ENCODE measurements around the gene ANTXR1. TPM values are rescaled to one million over a fixed set of nuclear protein-coding genes. Genes with fewer than 3 reads are reported as not detected.

Gene ANTXR1
- total and polyA plus RNA-seq, 2 donors (not counting 3 experiments of a cell fraction or from before 2014, with no cell fraction given) = 4.2 to 17.3 TPM

DNA sequence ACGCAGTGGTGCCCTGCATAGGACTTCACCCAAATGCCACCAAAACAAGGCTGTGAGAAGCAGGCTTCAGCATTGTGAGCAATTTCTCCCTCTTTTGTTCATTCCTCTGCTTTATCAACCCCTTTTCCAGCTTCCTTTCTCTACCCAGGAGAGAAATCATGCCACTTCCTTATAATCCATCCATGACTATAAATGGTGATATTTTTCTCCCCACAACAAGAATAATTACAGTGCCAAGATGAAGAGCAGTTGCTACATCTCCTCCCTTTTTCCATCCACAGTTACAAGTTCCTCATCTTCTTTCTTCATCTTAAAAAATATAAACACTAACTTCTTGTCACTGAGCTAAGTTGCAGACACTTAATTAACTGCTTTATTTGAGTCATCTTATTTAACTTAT lies 167.2 kb downstream of the ANTXR1 start:
- no peak overlapping the region for H3K4me2 ChIP-seq (ENCODE audit: insufficient read depth, low read length)
- CTCF ChIA-PET = interaction anchor here (0.9 to 1.2 kb wide), 2 partner anchors 126 to 154 kb away, joined by 3 to 5 read pairs; no protein-coding TSS in a partner anchor
- no TSS peak for BruUV-seq (replicated peaks)
- H4K20me1 ChIP-seq (replicated peaks; ENCODE audit: control insufficient read depth, extremely low read depth, insufficient read depth, low read length) = no peaks in the 10 kb centered on the region
- intact Hi-C loops (cut with micrococcal nuclease) = no loop called here
- peaks cover 14% of the 10 kb centered on the region for H3K4me1 ChIP-seq (ENCODE audit: control insufficient read depth, extremely low read depth, insufficient read depth, low read length)
- no peaks in the 10 kb centered on the region for H3K79me2 ChIP-seq (ENCODE audit: control insufficient read depth, insufficient read depth, low read length)
- H2AFZ ChIP-seq (ENCODE audit: low read depth, low read length) = no peak overlapping the region
- no peaks in the 10 kb centered on the region for H3K27me3 ChIP-seq (ENCODE audit: control insufficient read depth in 2 of 2, insufficient read depth in 2 of 2, low read length in 2 of 2)
- POLR2A ChIA-PET = no interaction called here
- no peak overlapping the region for H3K27ac ChIP-seq (ENCODE audit: insufficient read depth, low read depth, low read length)
- DNase-seq (ENCODE audit: low read depth, low spot score) (no peak), FAIRE-seq (no peak)
- H3K9ac ChIP-seq (replicated peaks; ENCODE audit: extremely low read depth, insufficient read depth, low read length) = no peak overlapping the region
- no peak for TF ChIP-seq MYC (IDR thresholded peaks at IDR 0.05; ENCODE audit: low read depth, low read length)
- TF ChIP-seq FOS (IDR thresholded peaks at IDR 0.05; ENCODE audit: borderline replicate concordance, insufficient read depth, low read length) = no peak
- TF ChIP-seq POLR2A (IDR thresholded peaks at IDR 0.05; ENCODE audit: low read depth, low read length) = no peak
- TF ChIP-seq JUN (IDR thresholded peaks at IDR 0.05; ENCODE audit: borderline replicate concordance, insufficient read depth, insufficient read length, low read depth) = no peak
- TF ChIP-seq GATA2 (IDR thresholded peaks at IDR 0.05; ENCODE audit: insufficient read depth, insufficient read length, low read depth, low read length) = no peak
- TF ChIP-seq POLR2AphosphoS5 (IDR thresholded peaks at IDR 0.05; ENCODE audit: insufficient read depth, low read depth, low read length) = no peak
- TF ChIP-seq, protein P1, sequence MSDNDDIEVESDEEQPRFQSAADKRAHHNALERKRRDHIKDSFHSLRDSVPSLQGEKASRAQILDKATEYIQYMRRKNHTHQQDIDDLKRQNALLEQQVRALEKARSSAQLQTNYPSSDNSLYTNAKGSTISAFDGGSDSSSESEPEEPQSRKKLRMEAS (IDR thresholded peaks at IDR 0.05; ENCODE audit: insufficient read depth, insufficient read length) = no peak
- TF ChIP-seq EZH2 (IDR thresholded peaks at IDR 0.05; ENCODE audit: borderline replicate concordance, low read depth, low read length, severe bottlenecking) = no peak
- H3K9me1 ChIP-seq (replicated peaks; ENCODE audit: control insufficient read depth, extremely low read depth, insufficient read depth, low read length) = no peaks in the 10 kb centered on the region
- H3K4me3 ChIP-seq (replicated peaks in 1 of 3; ENCODE audit: insufficient read depth in 1 of 3, low read depth in 1 of 3, low read length in 3 of 3) = no peak overlapping the region
- no peaks in the 10 kb centered on the region for H3K36me3 ChIP-seq (ENCODE audit: control insufficient read depth in 2 of 2, extremely low read depth in 1 of 2, insufficient read depth in 2 of 2, low read length in 2 of 2)
- H3K9me3 ChIP-seq (replicated peaks; ENCODE audit: control insufficient read depth, insufficient read depth, low read length) = no peaks in the 10 kb centered on the region
- dilution Hi-C loops (cut with MboI; ENCODE audit: extremely low pct_ligation_motif_present, low sequenced_read_pairs) = no loop called here

DNA sequence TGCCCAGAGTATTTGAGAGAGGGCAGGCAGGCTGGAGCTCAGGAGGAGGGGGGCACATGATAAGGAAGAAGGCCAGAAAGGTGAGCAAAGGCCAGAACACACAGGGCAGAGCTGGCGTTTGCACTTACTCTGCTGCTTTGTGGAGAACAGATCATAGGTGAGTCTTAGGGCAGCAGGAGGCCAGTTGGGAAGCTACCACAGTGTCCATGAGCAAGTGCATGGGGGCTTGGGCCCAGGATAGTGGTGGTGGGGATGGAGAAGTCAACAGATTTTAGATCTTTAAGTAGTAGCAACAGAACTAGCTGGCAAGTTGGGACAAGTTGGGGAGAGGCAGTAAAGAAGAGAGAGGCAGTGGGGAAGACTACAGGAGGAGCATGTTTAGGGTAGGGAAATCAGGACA lies 168.0 kb downstream of the ANTXR1 start:
- Histone ChIP-seq H3K4me3 (replicated peaks in 1 of 3; ENCODE audit: insufficient read depth in 1 of 3, low read depth in 1 of 3, low read length in 3 of 3) (no peak overlapping the region), H2AFZ (ENCODE audit: low read depth, low read length) (no peak overlapping the region), H3K9me3 (replicated peaks; ENCODE audit: control insufficient read depth, insufficient read depth, low read length) (no peaks in the 10 kb centered on the region), H3K27me3 (ENCODE audit: control insufficient read depth in 2 of 2, insufficient read depth in 2 of 2, low read length in 2 of 2) (no peaks in the 10 kb centered on the region), H3K79me2 (ENCODE audit: control insufficient read depth, insufficient read depth, low read length) (no peaks in the 10 kb centered on the region), H3K4me1 (ENCODE audit: control insufficient read depth, extremely low read depth, insufficient read depth, low read length) (peaks cover 14% of the 10 kb centered on the region), H3K27ac (ENCODE audit: insufficient read depth, low read depth, low read length) (no peak overlapping the region), H3K9me1 (replicated peaks; ENCODE audit: control insufficient read depth, extremely low read depth, insufficient read depth, low read length) (no peaks in the 10 kb centered on the region), H3K4me2 (ENCODE audit: insufficient read depth, low read length) (no peak overlapping the region), H3K36me3 (ENCODE audit: control insufficient read depth in 2 of 2, extremely low read depth in 1 of 2, insufficient read depth in 2 of 2, low read length in 2 of 2) (no peaks in the 10 kb centered on the region), H4K20me1 (replicated peaks; ENCODE audit: control insufficient read depth, extremely low read depth, insufficient read depth, low read length) (no peaks in the 10 kb centered on the region), H3K9ac (replicated peaks; ENCODE audit: extremely low read depth, insufficient read depth, low read length) (no peak overlapping the region)
- FAIRE-seq = no peak
- TF ChIP-seq, protein P1 (IDR thresholded peaks at IDR 0.05; ENCODE audit: insufficient read depth, insufficient read length) = no peak
- TF ChIP-seq EZH2 (IDR thresholded peaks at IDR 0.05; ENCODE audit: borderline replicate concordance, low read depth, low read length, severe bottlenecking) = no peak
- no peak for TF ChIP-seq MYC (IDR thresholded peaks at IDR 0.05; ENCODE audit: low read depth, low read length)
- dilution Hi-C loops (cut with MboI; ENCODE audit: extremely low pct_ligation_motif_present, low sequenced_read_pairs) (no loop called here), intact Hi-C loops (cut with micrococcal nuclease) (no loop called here)
- CTCF ChIA-PET = interaction anchor here (1.2 kb wide), 1 partner anchor 125 kb away, joined by 5 read pairs; no protein-coding TSS in a partner anchor
- POLR2A ChIA-PET = no interaction called here
- no TSS peak for BruUV-seq (replicated peaks)
- no peak for DNase-seq (ENCODE audit: low read depth, low spot score)
